NCI-H226 (cell line): ENCODE results near the gene PLVAP.

Experiments used
- DNase-seq: peaks from one replicate; pipeline ENCODE4 v3.0.0-alpha.2; 2015

Gene PLVAP

GRCh38 chr19:17332677-17333581, 44.2 kb downstream of the PLVAP start:
- DNase-seq: peak; percentile 42

GRCh38 chr19:17332360-17332676, 44.8 kb downstream of the PLVAP start:
- DNase-seq: no peak

- DNase-seq: no peak
Observed at GRCh38 chr19:17331045-17331558, 46.0 kb downstream of the PLVAP start.

- no peak for DNase-seq
Observed at GRCh38 chr19:17330262-17331044, 46.7 kb downstream of the PLVAP start.

GRCh38 chr19:17329366-17330261, 47.5 kb downstream of the PLVAP start:
- no peak for DNase-seq

GRCh38 chr19:17328517-17329365, 48.4 kb downstream of the PLVAP start:
- DNase-seq: no peak

- DNase-seq: peak; percentile 83
Observed at GRCh38 chr19:17327654-17328516, 49.3 kb downstream of the PLVAP start.

GRCh38 chr19:17327068-17327653, 50.0 kb downstream of the PLVAP start:
- no peak for DNase-seq

- no peak for DNase-seq
Observed at GRCh38 chr19:17326595-17326966, 50.6 kb downstream of the PLVAP start.

- DNase-seq: no peak
Observed at GRCh38 chr19:17325881-17326594, 51.1 kb downstream of the PLVAP start.

GRCh38 chr19:17325133-17325532, 52.0 kb downstream of the PLVAP start:
- no peak for DNase-seq

- DNase-seq: no peak
Observed at GRCh38 chr19:17324357-17325114, 52.6 kb downstream of the PLVAP start.

GRCh38 chr19:17323964-17324332, 53.2 kb downstream of the PLVAP start:
- DNase-seq: no peak

- DNase-seq: no peak
Observed at GRCh38 chr19:17323300-17323963, 53.7 kb downstream of the PLVAP start.

- DNase-seq: no peak
Observed at GRCh38 chr19:17322854-17323253, 54.3 kb downstream of the PLVAP start.

- no peak for DNase-seq
Observed at GRCh38 chr19:17321655-17322489, 55.3 kb downstream of the PLVAP start.

GRCh38 chr19:17320435-17320834, 56.7 kb downstream of the PLVAP start:
- no peak for DNase-seq
